ENCODE data around the gene FANCC. TPM values are rescaled to one million over a fixed set of nuclear protein-coding genes. Genes with fewer than 3 reads are reported as not detected.

The FANCC gene
- total and polyA plus RNA-seq, 10 donors: 0.89 to 9.7 (median 6.6) TPM

GRCh38 chr9:95363051-95363841 lies 45.7 kb upstream of the FANCC start:
- intact Hi-C loops (cut with DNase I; ENCODE audit: low total_unique reads): no loop called here
- no peak for DNase-seq
- 63 to 80% (median 74%) methylated on average over 12 of the region's 12 CpGs for WGBS, 5 donors

GRCh38 chr9:95360866-95361265 lies 43.4 kb upstream of the FANCC start:
- DNase-seq: no peak
- no peaks in the 10 kb centered on the region for H3K36me3 ChIP-seq
- peaks cover 0 to 45% (median 3%) of the 10 kb centered on the region in 7 donors for H3K27me3 ChIP-seq (replicated peaks in 1 of 7)
- intact Hi-C loops (cut with DNase I; ENCODE audit: low total_unique reads): no loop called here
- no peak overlapping the region for H3K4me3 ChIP-seq
- H3K9me3 ChIP-seq: no peaks in the 10 kb centered on the region
- no peaks in the 10 kb centered on the region for H3K4me1 ChIP-seq
- 72 to 79% (median 75%) methylated on average over 8 of the region's 8 CpGs for WGBS, 5 donors
- TF ChIP-seq POLR2A (IDR thresholded peaks at IDR 0.05): no peak
- no peak for TF ChIP-seq CTCF (IDR thresholded peaks at IDR 0.05 in 8 of 11, conservative IDR thresholded peaks at IDR 0.05 in 3 of 11)
- no peak for TF ChIP-seq POLR2AphosphoS5 (IDR thresholded peaks at IDR 0.05)
- H3K27ac ChIP-seq: no peak overlapping the region

More at GRCh38 chr9:95363051-95363841, 45.7 kb upstream of the FANCC start:
- Histone ChIP-seq H3K4me1 (no peaks in the 10 kb centered on the region), H3K9me3 (no peaks in the 10 kb centered on the region), H3K27ac (no peak overlapping the region), H3K36me3 (no peaks in the 10 kb centered on the region), H3K27me3 (replicated peaks in 1 of 7) (peaks cover 0 to 30% (median 0%) of the 10 kb centered on the region in 7 donors), H3K4me3 (no peak overlapping the region)
- TF ChIP-seq POLR2A (IDR thresholded peaks at IDR 0.05): no peak
- TF ChIP-seq POLR2AphosphoS5 (IDR thresholded peaks at IDR 0.05): no peak
- TF ChIP-seq CTCF (IDR thresholded peaks at IDR 0.05 in 8 of 11, conservative IDR thresholded peaks at IDR 0.05 in 3 of 11): no peak

- 91 to 94% (median 93%) methylated on average over 8 of the region's 8 CpGs for WGBS, 5 donors
- Histone ChIP-seq H3K4me3 (no peak overlapping the region), H3K36me3 (no peaks in the 10 kb centered on the region), H3K9me3 (no peaks in the 10 kb centered on the region), H3K4me1 (no peaks in the 10 kb centered on the region), H3K27me3 (replicated peaks in 1 of 7) (peaks cover 0 to 30% (median 0%) of the 10 kb centered on the region in 7 donors), H3K27ac (no peak overlapping the region)
- intact Hi-C loops (cut with DNase I; ENCODE audit: low total_unique reads): no loop called here
- no peak for DNase-seq
- TF ChIP-seq POLR2AphosphoS5 (IDR thresholded peaks at IDR 0.05) (no peak), POLR2A (IDR thresholded peaks at IDR 0.05) (no peak), CTCF (IDR thresholded peaks at IDR 0.05 in 8 of 11, conservative IDR thresholded peaks at IDR 0.05 in 3 of 11) (no peak)
These were observed 39.8 kb upstream of the FANCC start for GRCh38 chr9:95357316-95357715.

GRCh38 chr9:95355500-95355899 lies 38.0 kb upstream of the FANCC start:
- no peaks in the 10 kb centered on the region for H3K9me3 ChIP-seq
- 69 to 78% (median 72%) methylated on average over 5 of the region's 5 CpGs for whole genome bisulfite sequencing, 5 donors
- no peak for DNase-seq
- H3K27me3 ChIP-seq (replicated peaks in 1 of 7): peaks cover 0 to 43% (median under 1%) of the 10 kb centered on the region in 7 donors
- intact Hi-C loops (cut with DNase I; ENCODE audit: low total_unique reads): no loop called here
- no peak overlapping the region for H3K27ac ChIP-seq
- no peaks in the 10 kb centered on the region for H3K4me1 ChIP-seq
- TF ChIP-seq POLR2A (IDR thresholded peaks at IDR 0.05): no peak
- no peak for TF ChIP-seq POLR2AphosphoS5 (IDR thresholded peaks at IDR 0.05)
- no peak for TF ChIP-seq CTCF (IDR thresholded peaks at IDR 0.05 in 8 of 11, conservative IDR thresholded peaks at IDR 0.05 in 3 of 11)
- H3K4me3 ChIP-seq: no peak overlapping the region
- H3K36me3 ChIP-seq: no peaks in the 10 kb centered on the region

Data from spleen (tissue), 11 donors.